DMS153 (cell line): Measurements from ENCODE around the gene CETP.
"Not testable (repeated sequence)": the region's sequence is repeated elsewhere in the genome, so short reads cannot be mapped to it uniquely, and the experiment has no call there.

Experiments used
- DNase-seq: peaks from one replicate; lab custom pipeline; 2025; lab: John Stamatoyannopoulos, UW

The CETP gene

GRCh38 chr16:56960681-56961281 is 969 bp upstream of the CETP start:
- no peak for DNase-seq

GRCh38 chr16:56961386-56961785 is 364 bp upstream of the CETP start:
- DNase-seq: no peak

- no peak for DNase-seq
These were observed 2.7 kb downstream of the CETP start for GRCh38 chr16:56964243-56965148.

- no peak for DNase-seq
These were observed 3.7 kb downstream of the CETP start for GRCh38 chr16:56965149-56966092.

GRCh38 chr16:56966093-56966475 is 4.3 kb downstream of the CETP start:
- DNase-seq: no peak

GRCh38 chr16:56967733-56968132 is 6.0 kb downstream of the CETP start:
- DNase-seq: no peak

GRCh38 chr16:56969769-56970168 is 8.0 kb downstream of the CETP start:
- DNase-seq: no peak

GRCh38 chr16:56970934-56971767 is 9.4 kb downstream of the CETP start:
- DNase-seq: no peak

GRCh38 chr16:56971768-56972043 is 10.0 kb downstream of the CETP start:
- DNase-seq: no peak

GRCh38 chr16:56972403-56973293 is 10.9 kb downstream of the CETP start:
- no peak for DNase-seq

- DNase-seq: no peak
These were observed 11.5 kb downstream of the CETP start for GRCh38 chr16:56973294-56973689.

GRCh38 chr16:56973899-56974298 is 12.1 kb downstream of the CETP start:
- DNase-seq: not testable (repeated sequence)

- no peak for DNase-seq
These were observed 13.0 kb downstream of the CETP start for GRCh38 chr16:56974549-56975300.

GRCh38 chr16:56975714-56976113 is 14.0 kb downstream of the CETP start:
- DNase-seq: no peak

- DNase-seq: no peak
These were observed 15.5 kb downstream of the CETP start for GRCh38 chr16:56977216-56977615.

GRCh38 chr16:56977823-56978430 is 16.2 kb downstream of the CETP start:
- DNase-seq: no peak

GRCh38 chr16:56980201-56980535 is 18.4 kb downstream of the CETP start:
- DNase-seq: no peak

GRCh38 chr16:56980792-56981724 is 19.3 kb downstream of the CETP start:
- DNase-seq: no peak
